NCI-H2196 (cell line): ENCODE results near the gene HTRA1.

Experiments used
- DNase-seq: peaks from one replicate; lab custom pipeline; 2025; ENCODE audit not compliant: unreplicated experiment; lab: John Stamatoyannopoulos, UW

Gene HTRA1

GRCh38 chr10:122473116-122473515, 11.8 kb downstream of the HTRA1 start:
- DNase-seq: no peak

- DNase-seq: no peak
Observed at GRCh38 chr10:122474131-122474818, 12.9 kb downstream of the HTRA1 start.

- DNase-seq: no peak
Observed at GRCh38 chr10:122475100-122475499, 13.7 kb downstream of the HTRA1 start.

- no peak for DNase-seq
Observed at GRCh38 chr10:122475591-122476332, 14.4 kb downstream of the HTRA1 start.

GRCh38 chr10:122476333-122476695, 15.0 kb downstream of the HTRA1 start:
- no peak for DNase-seq

GRCh38 chr10:122477436-122477835, 16.1 kb downstream of the HTRA1 start:
- DNase-seq: no peak

- no peak for DNase-seq
Observed at GRCh38 chr10:122478971-122479370, 17.6 kb downstream of the HTRA1 start.

GRCh38 chr10:122480146-122480833, 18.9 kb downstream of the HTRA1 start:
- DNase-seq: no peak

- DNase-seq: no peak
Observed at GRCh38 chr10:122481296-122482056, 20.1 kb downstream of the HTRA1 start.

GRCh38 chr10:122484276-122485060, 23.1 kb downstream of the HTRA1 start:
- no peak for DNase-seq

- no peak for DNase-seq
Observed at GRCh38 chr10:122485670-122486069, 24.3 kb downstream of the HTRA1 start.

- no peak for DNase-seq
Observed at GRCh38 chr10:122486406-122487080, 25.2 kb downstream of the HTRA1 start.

GRCh38 chr10:122487174-122487765, 25.9 kb downstream of the HTRA1 start:
- DNase-seq: no peak

- no peak for DNase-seq
Observed at GRCh38 chr10:122490268-122490667, 28.9 kb downstream of the HTRA1 start.

GRCh38 chr10:122490786-122491680, 29.7 kb downstream of the HTRA1 start:
- DNase-seq: no peak

GRCh38 chr10:122492006-122492405, 30.7 kb downstream of the HTRA1 start:
- DNase-seq: no peak

- no peak for DNase-seq
Observed at GRCh38 chr10:122492999-122493481, 31.7 kb downstream of the HTRA1 start.

GRCh38 chr10:122493761-122494160, 32.4 kb downstream of the HTRA1 start:
- DNase-seq: no peak
